NCI-H82 treated with DMSO at 0.1 percent for 48 hours (cell line): ENCODE data around the gene GPR39.

Source experiments
- DNase-seq: peaks from one replicate; lab custom pipeline; 2025; ENCODE audit not compliant: unreplicated experiment; lab: John Stamatoyannopoulos, UW

The GPR39 gene

GRCh38 chr2:132633635-132634034 is 217.0 kb downstream of the GPR39 start:
- DNase-seq: no peak

- no peak for DNase-seq
Observed at GRCh38 chr2:132636346-132636745, 219.7 kb downstream of the GPR39 start.

- DNase-seq: no peak
Observed at GRCh38 chr2:132638313-132639040, 221.9 kb downstream of the GPR39 start.

GRCh38 chr2:132640116-132640515 is 223.5 kb downstream of the GPR39 start:
- no peak for DNase-seq

- no peak for DNase-seq
Observed at GRCh38 chr2:132641819-132642218, 225.2 kb downstream of the GPR39 start.

GRCh38 chr2:132642415-132642814 is 225.8 kb downstream of the GPR39 start:
- no peak for DNase-seq

GRCh38 chr2:132645176-132645575 is 228.6 kb downstream of the GPR39 start:
- DNase-seq: no peak

GRCh38 chr2:132645722-132646539 is 229.3 kb downstream of the GPR39 start:
- no peak for DNase-seq

GRCh38 chr2:132646540-132647108 is 230.0 kb downstream of the GPR39 start:
- DNase-seq: no peak

GRCh38 chr2:132651115-132652045 is 234.8 kb downstream of the GPR39 start:
- DNase-seq: no peak

- DNase-seq: peak; percentile 95
Observed at GRCh38 chr2:132652474-132652873, 235.9 kb downstream of the GPR39 start.

- peak; percentile 19 for DNase-seq
Observed at GRCh38 chr2:132654335-132654734, 237.7 kb downstream of the GPR39 start.

GRCh38 chr2:132654968-132655367 is 238.4 kb downstream of the GPR39 start:
- no peak for DNase-seq

GRCh38 chr2:132656266-132656975 is 239.8 kb downstream of the GPR39 start:
- no peak for DNase-seq

GRCh38 chr2:132659331-132659730 is 242.7 kb downstream of the GPR39 start:
- no peak for DNase-seq

GRCh38 chr2:132662732-132663131 is 246.1 kb downstream of the GPR39 start:
- DNase-seq: no peak

- DNase-seq: no peak
Observed at GRCh38 chr2:132664096-132664495, 247.5 kb downstream of the GPR39 start.

GRCh38 chr2:132665401-132666140 is 249.0 kb downstream of the GPR39 start:
- DNase-seq: no peak

GRCh38 chr2:132667706-132668105 is 251.1 kb downstream of the GPR39 start:
- DNase-seq: no peak
